ENCODE results near the gene ZBTB20. TPM values are rescaled to one million over a fixed set of nuclear protein-coding genes. Genes with fewer than 3 reads are reported as not detected.

ZBTB20 gene
- total and polyA plus RNA-seq, 2 donors from 2014 or later, result 0.99 to 142 TPM

DNA sequence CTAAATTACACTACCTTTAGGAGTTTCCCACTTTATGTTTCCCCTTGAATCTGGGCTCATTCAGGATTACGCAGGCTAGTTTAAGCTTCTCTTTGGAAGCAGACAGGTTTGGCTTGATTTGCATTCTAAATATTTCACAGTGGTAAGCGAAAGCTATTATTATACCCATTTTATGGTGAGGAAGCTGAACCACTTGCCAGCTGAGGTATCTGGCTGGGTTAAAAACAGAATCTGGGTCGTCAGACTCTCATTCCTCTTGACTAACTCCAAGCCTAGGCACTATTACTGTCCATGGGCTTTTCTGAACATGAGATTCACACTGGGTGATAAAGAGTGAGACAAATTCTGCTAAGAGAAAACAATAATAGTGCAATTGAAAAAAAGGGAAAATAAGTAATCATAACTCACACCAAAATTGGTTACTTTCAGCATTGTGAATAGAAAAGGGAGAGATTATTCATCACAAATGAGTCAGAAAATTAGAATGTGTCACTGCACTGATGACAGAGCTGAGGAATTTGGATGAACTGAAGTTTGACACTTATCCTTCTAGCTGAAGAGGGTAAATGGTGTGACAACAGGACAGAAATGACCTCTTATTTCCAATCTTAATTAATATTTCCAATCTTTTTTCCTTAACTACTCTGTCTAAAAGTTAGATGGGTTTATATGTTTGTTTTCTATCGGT lies 642.0 kb downstream of the ZBTB20 start:
- DNase-seq, result no peak
- Histone ChIP-seq H3K4me3 (ENCODE audit: low read length in 3 of 3) (no peak overlapping the region), H3K4me1 (ENCODE audit: control insufficient read depth in 2 of 3, insufficient read depth in 2 of 3, low read depth in 1 of 3, low read length in 3 of 3) (no peaks in the 10 kb centered on the region), H3K36me3 (ENCODE audit: control insufficient read depth in 2 of 3, insufficient read depth in 3 of 3, low read length in 3 of 3) (no peaks in the 10 kb centered on the region), H3K9me3 (ENCODE audit: control insufficient read depth in 2 of 3, insufficient read depth in 1 of 3, low read length in 3 of 3) (no peaks in the 10 kb centered on the region), H3K27ac (ENCODE audit: low read depth in 2 of 2, low read length in 2 of 2) (no peak overlapping the region), H3K9ac (ENCODE audit: low read length in 3 of 3) (no peak overlapping the region), H3K27me3 (ENCODE audit: control insufficient read depth, insufficient read depth, low read length) (no peaks in the 10 kb centered on the region)
- no peak for FAIRE-seq
- intact Hi-C loops (cut with DNase I), result no loop called here
- TF ChIP-seq, protein P1, sequence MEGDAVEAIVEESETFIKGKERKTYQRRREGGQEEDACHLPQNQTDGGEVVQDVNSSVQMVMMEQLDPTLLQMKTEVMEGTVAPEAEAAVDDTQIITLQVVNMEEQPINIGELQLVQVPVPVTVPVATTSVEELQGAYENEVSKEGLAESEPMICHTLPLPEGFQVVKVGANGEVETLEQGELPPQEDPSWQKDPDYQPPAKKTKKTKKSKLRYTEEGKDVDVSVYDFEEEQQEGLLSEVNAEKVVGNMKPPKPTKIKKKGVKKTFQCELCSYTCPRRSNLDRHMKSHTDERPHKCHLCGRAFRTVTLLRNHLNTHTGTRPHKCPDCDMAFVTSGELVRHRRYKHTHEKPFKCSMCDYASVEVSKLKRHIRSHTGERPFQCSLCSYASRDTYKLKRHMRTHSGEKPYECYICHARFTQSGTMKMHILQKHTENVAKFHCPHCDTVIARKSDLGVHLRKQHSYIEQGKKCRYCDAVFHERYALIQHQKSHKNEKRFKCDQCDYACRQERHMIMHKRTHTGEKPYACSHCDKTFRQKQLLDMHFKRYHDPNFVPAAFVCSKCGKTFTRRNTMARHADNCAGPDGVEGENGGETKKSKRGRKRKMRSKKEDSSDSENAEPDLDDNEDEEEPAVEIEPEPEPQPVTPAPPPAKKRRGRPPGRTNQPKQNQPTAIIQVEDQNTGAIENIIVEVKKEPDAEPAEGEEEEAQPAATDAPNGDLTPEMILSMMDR (IDR thresholded peaks at IDR 0.05; ENCODE audit: borderline replicate concordance, extremely low read depth, insufficient read depth), result no peak

DNA sequence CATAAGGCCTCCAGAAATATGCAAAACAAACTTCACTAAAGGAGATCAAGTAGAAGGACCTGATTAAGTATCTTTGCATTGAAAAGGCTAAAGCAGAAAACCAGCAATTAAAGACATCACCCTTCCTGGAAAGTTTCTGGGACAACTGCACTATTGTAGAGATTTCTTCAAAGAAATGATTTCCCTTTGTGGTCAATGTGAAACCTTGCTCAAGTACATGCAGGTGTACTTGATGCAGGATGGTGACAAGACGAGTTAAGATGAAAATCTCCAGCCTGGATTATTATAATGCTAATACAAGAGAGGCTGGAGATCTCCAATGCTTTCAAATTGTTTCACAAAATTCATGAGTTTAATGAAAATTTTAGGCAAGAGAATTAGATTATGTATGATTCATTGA lies 644.9 kb downstream of the ZBTB20 start:
- Histone ChIP-seq H3K27me3 (ENCODE audit: control insufficient read depth, insufficient read depth, low read length) (no peaks in the 10 kb centered on the region), H3K4me3 (ENCODE audit: low read length in 3 of 3) (no peak overlapping the region), H3K4me1 (ENCODE audit: control insufficient read depth in 2 of 3, insufficient read depth in 2 of 3, low read depth in 1 of 3, low read length in 3 of 3) (peaks cover 0 to under 1% (median 0%) of the 10 kb centered on the region in 3 donors), H3K36me3 (ENCODE audit: control insufficient read depth in 2 of 3, insufficient read depth in 3 of 3, low read length in 3 of 3) (no peaks in the 10 kb centered on the region), H3K9me3 (ENCODE audit: control insufficient read depth in 2 of 3, insufficient read depth in 1 of 3, low read length in 3 of 3) (no peaks in the 10 kb centered on the region), H3K9ac (ENCODE audit: low read length in 3 of 3) (no peak overlapping the region), H3K27ac (ENCODE audit: low read depth in 2 of 2, low read length in 2 of 2) (no peak overlapping the region)
- intact Hi-C loops (cut with DNase I), result no loop called here
- DNase-seq, result no peak
- no peak for FAIRE-seq
- TF ChIP-seq, protein P1 (IDR thresholded peaks at IDR 0.05; ENCODE audit: borderline replicate concordance, extremely low read depth, insufficient read depth), result no peak

DNA sequence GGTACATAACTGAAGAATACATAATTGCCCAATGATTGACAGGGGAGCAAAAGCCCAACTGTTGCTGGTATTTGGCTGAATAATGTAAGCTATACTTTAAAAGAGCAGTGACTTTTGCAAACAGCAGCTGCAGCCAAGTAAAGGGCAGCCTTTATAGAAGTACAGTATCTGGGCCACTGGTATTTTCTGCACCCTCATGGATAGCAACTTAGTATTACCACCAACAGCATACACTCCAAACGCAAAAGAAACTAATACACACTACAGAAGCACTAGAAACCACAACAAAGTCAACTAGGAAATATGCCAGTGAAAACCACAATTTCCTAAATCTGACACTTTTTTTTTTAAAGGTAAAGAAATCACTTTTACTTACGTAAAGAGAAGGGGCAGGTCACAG lies 647.1 kb downstream of the ZBTB20 start:
- intact Hi-C loops (cut with DNase I), result no loop called here
- Histone ChIP-seq H3K27me3 (ENCODE audit: control insufficient read depth, insufficient read depth, low read length) (no peaks in the 10 kb centered on the region), H3K9me3 (ENCODE audit: control insufficient read depth in 2 of 3, insufficient read depth in 1 of 3, low read length in 3 of 3) (no peaks in the 10 kb centered on the region), H3K9ac (ENCODE audit: low read length in 3 of 3) (no peak overlapping the region), H3K4me1 (ENCODE audit: control insufficient read depth in 2 of 3, insufficient read depth in 2 of 3, low read depth in 1 of 3, low read length in 3 of 3) (peaks cover 0 to 5% (median 0%) of the 10 kb centered on the region in 3 donors), H3K27ac (ENCODE audit: low read depth in 2 of 2, low read length in 2 of 2) (no peak overlapping the region), H3K36me3 (ENCODE audit: control insufficient read depth in 2 of 3, insufficient read depth in 3 of 3, low read length in 3 of 3) (no peaks in the 10 kb centered on the region), H3K4me3 (ENCODE audit: low read length in 3 of 3) (no peak overlapping the region)
- DNase-seq (no peak), FAIRE-seq (no peak)
- TF ChIP-seq, protein P1 (IDR thresholded peaks at IDR 0.05; ENCODE audit: borderline replicate concordance, extremely low read depth, insufficient read depth), result no peak

Data from kidney (tissue), 14 donors.